Activated naive CD8-positive, alpha-beta T cell treated with anti-CD3 and anti-CD28 coated beads, Interleukin-2, amount 50 U/mL, for 24 hours (primary cell): ENCODE measurements around the gene UBE2F.
A peak's percentile ranks its signal among the peaks of the same experiment; 100 is the strongest.
"Not testable (repeated sequence)": the region's sequence is repeated elsewhere in the genome, so short reads cannot be mapped to it uniquely, and the experiment has no call there.

ENCODE experiments used
- ATAC-seq: fragments of 150-1000 bp; cut with Tn5 transposase; one replicate; pipeline ENCODE4 v1.10.0; 2021
- DNase-seq: peaks from one replicate; pipeline ENCODE4 v3.0.0; 2021
- H3K27ac Mint-ChIP-seq: one replicate; pipeline ENCODE4 v1.8.0; 2021; ENCODE audit warnings: mild to moderate bottlenecking, mixed read lengths
- H3K27me3 Mint-ChIP-seq: one replicate; pipeline ENCODE4 v1.8.0; 2021; ENCODE audit warnings: mixed read lengths
- H3K36me3 Mint-ChIP-seq: one replicate; pipeline ENCODE4 v1.8.0; 2021; ENCODE audit warnings: low read depth, mixed read lengths
- H3K4me1 Mint-ChIP-seq: one replicate; pipeline ENCODE4 v1.8.0; 2021; ENCODE audit warnings: mixed read lengths
- H3K4me3 Mint-ChIP-seq: one replicate; pipeline ENCODE4 v1.8.0; 2021; ENCODE audit warnings: mild to moderate bottlenecking, moderate library complexity, mixed read lengths
- H3K9me3 Mint-ChIP-seq: one replicate; pipeline ENCODE4 v1.8.0; 2021; ENCODE audit warnings: mixed read lengths

The UBE2F gene

DNA sequence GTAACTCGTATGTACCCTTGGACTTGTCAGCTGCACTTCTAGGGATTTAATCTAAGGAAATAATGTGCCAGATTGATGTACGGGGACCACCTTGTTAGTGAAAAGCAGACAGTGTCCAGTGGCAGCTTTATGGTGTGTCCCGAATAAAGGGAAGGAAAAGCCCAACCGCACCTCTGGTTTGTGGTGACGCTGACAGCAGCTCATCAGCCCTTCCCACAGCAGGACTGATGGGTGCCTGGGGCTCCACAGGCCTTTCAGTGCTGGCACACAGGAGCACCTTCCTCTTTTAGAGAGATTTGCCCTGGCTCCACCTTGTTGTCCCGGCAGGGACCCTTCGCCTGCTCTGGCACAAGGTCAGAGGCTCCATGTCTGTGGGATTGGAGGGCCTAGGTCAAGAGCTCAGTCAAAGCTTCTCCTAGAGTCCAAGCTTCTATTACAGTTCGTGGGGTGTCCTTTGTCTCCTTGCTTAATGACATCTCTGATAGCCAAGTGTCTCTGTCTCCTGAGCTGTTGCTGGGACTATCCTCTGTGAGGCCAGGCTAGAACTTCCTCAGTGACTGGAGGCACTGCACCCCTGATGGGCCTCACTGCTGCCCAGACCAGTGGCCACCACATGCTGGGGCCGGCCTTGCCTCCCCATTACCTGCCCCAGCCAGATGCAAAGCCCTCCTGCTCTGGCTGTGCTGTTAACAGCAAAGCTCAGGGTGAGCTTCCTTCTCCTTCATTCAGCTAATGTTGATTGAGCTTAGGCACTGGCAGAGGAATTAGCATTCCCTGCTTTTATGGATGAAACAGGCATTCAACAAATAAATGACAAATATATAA lies 61.0 kb downstream of the UBE2F start:
- Mint-ChIP-seq H3K27me3 (no peaks in the 10 kb centered on the region), H3K4me1 (peaks cover 35% of the 10 kb centered on the region), H3K36me3 (peaks cover 49% of the 10 kb centered on the region), H3K4me3 (no peak overlapping the region), H3K27ac (no peak overlapping the region), H3K9me3 (no peaks in the 10 kb centered on the region)
- DNase-seq (no peak), ATAC-seq (no peak)

DNA sequence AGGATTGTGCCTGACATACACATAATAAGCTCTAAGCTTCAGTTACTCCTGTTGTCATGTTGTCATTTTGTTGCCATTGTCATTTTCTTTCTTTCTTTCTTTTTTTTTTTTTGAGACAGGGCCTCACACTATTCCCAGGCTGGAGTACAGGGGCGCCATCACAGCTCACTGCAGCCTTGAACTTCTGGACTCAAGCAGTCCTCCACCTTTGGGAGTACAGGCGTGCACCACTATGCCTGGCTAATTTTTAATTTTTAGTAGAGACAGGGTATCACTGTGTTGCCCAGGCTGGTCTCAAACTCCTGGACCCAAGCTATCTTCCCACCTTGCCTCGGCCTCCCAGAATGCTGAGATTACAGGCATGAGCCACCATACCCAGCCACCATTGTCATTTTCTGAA lies 63.0 kb downstream of the UBE2F start:
- Mint-ChIP-seq H3K4me3 (no peak overlapping the region), H3K27me3 (no peaks in the 10 kb centered on the region), H3K27ac (no peak overlapping the region), H3K9me3 (no peaks in the 10 kb centered on the region), H3K36me3 (peaks cover 58% of the 10 kb centered on the region), H3K4me1 (peaks cover 15% of the 10 kb centered on the region)
- ATAC-seq (no peak), DNase-seq (no peak)

DNA sequence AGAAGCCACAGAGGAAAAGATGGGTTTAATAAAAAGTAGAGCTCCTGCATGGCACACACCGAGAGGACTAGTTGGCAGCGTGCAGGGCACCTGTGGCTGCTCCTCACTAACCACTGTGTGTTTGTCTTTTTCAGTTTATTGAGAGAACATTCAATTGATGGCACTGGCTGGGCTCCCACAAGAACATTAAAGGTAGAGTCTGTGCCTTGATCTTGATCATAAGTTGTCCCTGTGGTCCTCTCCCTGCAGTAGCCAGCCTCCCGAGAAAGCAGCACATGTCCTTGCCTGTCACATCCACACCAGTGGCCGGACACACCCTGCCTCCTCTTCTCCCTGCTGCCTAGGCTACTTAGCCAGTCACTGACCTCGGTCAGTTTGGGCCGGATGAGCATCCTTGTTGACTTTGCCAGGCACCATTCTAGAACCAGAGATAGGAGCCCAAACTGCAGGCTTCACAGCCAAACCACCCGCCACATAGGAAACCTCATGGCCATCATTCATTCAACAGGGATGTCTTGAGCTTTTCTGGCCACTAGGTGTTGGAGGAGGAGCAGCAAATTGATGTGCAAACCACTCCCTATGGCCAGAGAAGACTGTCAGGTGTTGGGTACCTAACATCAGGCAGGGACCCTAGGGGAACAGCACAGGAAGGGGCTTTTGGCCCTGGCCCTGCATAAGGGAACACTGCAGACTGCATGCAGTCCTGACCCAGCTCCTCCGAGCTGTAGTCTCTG lies 63.8 kb downstream of the UBE2F start:
- no peak overlapping the region for H3K4me3 Mint-ChIP-seq
- DNase-seq, result no peak
- no peaks in the 10 kb centered on the region for H3K9me3 Mint-ChIP-seq
- H3K27ac Mint-ChIP-seq, result no peak overlapping the region
- ATAC-seq, result no peak
- H3K4me1 Mint-ChIP-seq, result peaks cover 7% of the 10 kb centered on the region
- no peaks in the 10 kb centered on the region for H3K27me3 Mint-ChIP-seq
- H3K36me3 Mint-ChIP-seq, result peaks cover 60% of the 10 kb centered on the region

GRCh38 chr2:238031751-238032150 lies 64.9 kb downstream of the UBE2F start:
- Mint-ChIP-seq H3K4me1 (peaks cover 2% of the 10 kb centered on the region), H3K9me3 (no peaks in the 10 kb centered on the region), H3K36me3 (peaks cover 57% of the 10 kb centered on the region), H3K4me3 (no peak overlapping the region), H3K27me3 (no peaks in the 10 kb centered on the region), H3K27ac (no peak overlapping the region)
- ATAC-seq, result no peak
- no peak for DNase-seq

- peaks cover 58% of the 10 kb centered on the region for H3K36me3 Mint-ChIP-seq
- H3K4me1 Mint-ChIP-seq, result no peaks in the 10 kb centered on the region
- H3K4me3 Mint-ChIP-seq, result no peak overlapping the region
- ATAC-seq (no peak), DNase-seq (no peak)
- H3K9me3 Mint-ChIP-seq, result no peaks in the 10 kb centered on the region
- no peaks in the 10 kb centered on the region for H3K27me3 Mint-ChIP-seq
- H3K27ac Mint-ChIP-seq, result no peak overlapping the region
Observed at GRCh38 chr2:238032755-238033337, 66.0 kb downstream of the UBE2F start.

DNA sequence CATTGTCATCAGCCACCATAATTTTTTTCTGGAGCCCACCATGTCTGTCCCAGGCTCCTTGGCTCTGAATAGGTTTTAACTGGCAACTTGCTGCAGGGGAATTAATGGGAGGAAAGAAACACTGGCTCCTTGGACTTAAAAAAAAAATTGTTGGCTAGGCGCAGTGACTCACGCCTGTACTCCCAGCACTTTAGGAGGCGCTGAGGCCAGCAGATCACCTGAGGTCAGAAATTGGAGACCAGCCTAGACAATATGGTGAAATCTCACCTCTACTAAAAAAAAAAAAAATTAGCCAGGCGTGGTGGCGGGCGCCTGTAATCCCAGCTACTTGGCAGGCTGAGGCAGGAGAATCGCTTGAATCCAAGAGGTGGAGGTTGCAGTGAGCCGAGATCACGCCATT lies 67.2 kb downstream of the UBE2F start:
- H3K27ac Mint-ChIP-seq, ATAC-seq, H3K4me1 Mint-ChIP-seq, H3K4me3 Mint-ChIP-seq, H3K27me3 Mint-ChIP-seq, H3K9me3 Mint-ChIP-seq, DNase-seq: not testable (repeated sequence)
- peaks cover 62% of the 10 kb centered on the region for H3K36me3 Mint-ChIP-seq

DNA sequence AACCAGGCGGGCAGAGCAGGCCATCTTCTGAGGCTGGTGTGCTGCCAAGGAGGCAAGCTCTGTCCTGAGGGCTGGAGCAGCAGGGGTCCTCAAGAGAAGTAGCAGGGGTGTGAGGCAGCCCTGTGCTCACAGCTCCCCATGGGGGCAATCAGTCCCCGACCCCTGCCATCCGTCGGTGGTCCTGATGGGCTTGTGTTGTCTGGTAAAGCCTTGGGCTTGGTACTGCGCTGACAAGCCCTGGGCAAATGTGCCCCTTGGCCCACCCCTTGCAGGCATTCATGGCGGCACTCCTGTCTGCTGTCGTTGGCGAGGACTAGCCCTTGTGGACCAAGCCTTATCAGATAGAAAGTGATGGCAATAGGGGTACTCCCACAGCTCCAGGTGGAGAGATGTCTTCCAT lies 71.4 kb downstream of the UBE2F start:
- peaks cover 55% of the 10 kb centered on the region for H3K36me3 Mint-ChIP-seq
- H3K9me3 Mint-ChIP-seq, result no peaks in the 10 kb centered on the region
- H3K27me3 Mint-ChIP-seq, result no peaks in the 10 kb centered on the region
- ATAC-seq (no peak), DNase-seq (no peak)
- H3K4me3 Mint-ChIP-seq, result no peak overlapping the region
- H3K4me1 Mint-ChIP-seq, result no peaks in the 10 kb centered on the region
- H3K27ac Mint-ChIP-seq, result no peak overlapping the region

DNA sequence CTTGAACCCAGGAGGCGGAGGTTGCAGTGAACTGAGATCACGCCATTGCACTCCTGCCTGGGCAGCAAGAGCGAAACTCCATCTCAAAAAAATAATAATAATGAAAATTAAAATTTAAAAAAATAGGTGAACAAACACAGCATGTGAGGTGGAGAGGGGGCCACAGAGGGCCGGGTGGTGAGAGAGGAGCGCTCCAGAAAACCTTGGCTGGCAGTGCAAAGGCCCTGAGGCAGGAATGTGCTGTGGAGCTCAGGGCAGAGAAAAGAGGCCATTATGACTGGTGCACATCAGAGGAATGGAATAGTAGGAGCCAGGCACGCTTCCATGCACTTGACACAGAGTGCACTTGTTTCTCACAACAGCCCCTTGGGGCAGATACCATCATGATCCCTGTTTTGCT lies 72.3 kb downstream of the UBE2F start:
- Mint-ChIP-seq H3K27me3 (no peaks in the 10 kb centered on the region), H3K27ac (no peak overlapping the region), H3K36me3 (peaks cover 52% of the 10 kb centered on the region), H3K4me1 (no peaks in the 10 kb centered on the region), H3K9me3 (no peaks in the 10 kb centered on the region), H3K4me3 (no peak overlapping the region)
- DNase-seq, result no peak
- ATAC-seq, result no peak

GRCh38 chr2:238039985-238040384 lies 73.2 kb downstream of the UBE2F start:
- no peak overlapping the region for H3K27ac Mint-ChIP-seq
- ATAC-seq (no peak), DNase-seq (no peak)
- H3K27me3 Mint-ChIP-seq, result no peaks in the 10 kb centered on the region
- no peaks in the 10 kb centered on the region for H3K4me1 Mint-ChIP-seq
- H3K36me3 Mint-ChIP-seq, result peaks cover 50% of the 10 kb centered on the region
- no peaks in the 10 kb centered on the region for H3K9me3 Mint-ChIP-seq
- no peak overlapping the region for H3K4me3 Mint-ChIP-seq

- ATAC-seq, result no peak
- no peaks in the 10 kb centered on the region for H3K4me1 Mint-ChIP-seq
- no peak overlapping the region for H3K4me3 Mint-ChIP-seq
- H3K27ac Mint-ChIP-seq, result no peak overlapping the region
- no peaks in the 10 kb centered on the region for H3K9me3 Mint-ChIP-seq
- no peak for DNase-seq
- H3K27me3 Mint-ChIP-seq, result no peaks in the 10 kb centered on the region
- peaks cover 47% of the 10 kb centered on the region for H3K36me3 Mint-ChIP-seq
Observed at GRCh38 chr2:238040918-238041317, 74.1 kb downstream of the UBE2F start.

DNA sequence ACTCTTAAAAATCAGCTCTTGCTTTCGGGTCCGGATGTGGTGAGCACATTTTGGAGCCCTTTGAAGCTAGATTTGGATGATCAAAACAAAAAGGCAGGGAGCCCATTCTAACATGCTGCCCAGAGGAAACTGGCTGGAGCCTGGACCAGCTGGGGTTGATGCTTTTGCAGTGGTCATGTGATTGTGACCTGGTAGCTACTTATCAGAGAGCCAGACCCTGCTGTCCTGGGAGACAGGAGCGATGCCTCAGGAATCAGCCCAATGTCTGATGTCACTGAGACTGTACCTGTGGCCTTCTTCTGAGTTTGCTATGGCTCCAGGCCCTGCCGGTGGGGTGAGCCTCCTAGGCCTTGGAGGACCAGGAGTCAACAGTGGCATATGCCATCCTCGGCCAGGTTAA lies 75.3 kb downstream of the UBE2F start:
- Mint-ChIP-seq H3K36me3 (peaks cover 52% of the 10 kb centered on the region), H3K27me3 (no peaks in the 10 kb centered on the region), H3K9me3 (peaks cover under 1% of the 10 kb centered on the region), H3K4me3 (no peak overlapping the region), H3K4me1 (no peaks in the 10 kb centered on the region), H3K27ac (no peak overlapping the region)
- ATAC-seq (no peak), DNase-seq (no peak)

DNA sequence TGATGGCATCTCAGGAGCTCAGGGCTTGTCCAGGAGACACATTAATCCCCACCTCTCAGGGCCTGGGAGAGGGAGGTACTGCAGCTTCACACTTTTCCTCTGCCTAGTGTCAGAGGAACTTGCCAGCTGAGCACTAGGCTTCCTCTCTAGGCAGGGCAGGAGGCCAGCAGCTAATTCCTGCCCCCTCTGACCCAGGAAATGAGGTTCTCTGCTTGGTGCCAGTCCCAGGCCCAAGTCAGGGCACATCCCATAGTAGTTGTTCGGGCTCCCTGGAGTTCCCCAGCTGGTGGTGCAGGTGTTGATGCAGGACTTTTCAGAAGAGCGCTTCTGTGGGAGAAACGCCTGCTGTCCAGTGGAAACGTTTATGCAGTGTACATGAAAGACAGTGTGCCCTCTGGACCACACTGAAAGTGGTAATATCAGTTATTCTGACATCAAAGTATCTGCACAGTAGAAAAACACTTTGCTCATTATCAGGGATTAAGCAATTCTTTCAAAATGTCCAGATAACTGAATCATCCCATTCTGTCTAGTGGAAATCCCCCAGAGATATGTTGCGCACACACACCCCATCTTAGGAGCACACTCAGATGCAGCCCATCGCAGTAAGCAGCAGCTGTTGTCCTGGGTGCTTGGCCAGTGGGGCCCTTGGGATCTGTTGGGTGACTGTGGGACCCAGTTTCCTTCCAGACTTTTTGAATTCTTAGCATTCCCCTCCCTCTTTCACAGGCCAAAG lies 76.2 kb downstream of the UBE2F start:
- Mint-ChIP-seq H3K27ac (no peak overlapping the region), H3K4me1 (no peaks in the 10 kb centered on the region), H3K4me3 (no peak overlapping the region), H3K36me3 (peaks cover 54% of the 10 kb centered on the region), H3K27me3 (no peaks in the 10 kb centered on the region), H3K9me3 (peaks cover 9% of the 10 kb centered on the region)
- ATAC-seq (no peak), DNase-seq (no peak)

DNA sequence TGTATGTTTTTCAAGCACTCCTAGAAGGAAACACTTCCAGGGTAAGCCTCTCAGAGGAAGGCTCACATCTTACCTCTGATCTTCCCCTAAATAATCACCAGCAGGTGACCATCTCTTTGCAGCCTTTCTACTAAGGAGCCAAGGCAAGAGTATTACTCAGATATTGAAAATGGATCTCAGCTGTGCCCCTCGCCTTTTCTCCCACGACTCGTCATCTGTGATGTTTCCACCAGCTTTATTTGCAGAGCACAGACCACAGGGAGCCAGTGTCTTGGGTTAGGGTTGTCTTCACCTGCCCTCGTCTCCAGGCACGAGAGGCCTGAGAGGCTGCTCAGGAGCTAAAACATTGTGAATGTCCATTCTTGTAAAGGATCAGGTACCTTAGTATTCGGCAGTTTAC lies 77.0 kb downstream of the UBE2F start:
- Mint-ChIP-seq H3K4me1 (no peaks in the 10 kb centered on the region), H3K36me3 (peaks cover 51% of the 10 kb centered on the region), H3K9me3 (peaks cover 16% of the 10 kb centered on the region), H3K27ac (peak overlapping the region; percentile 27), H3K27me3 (no peaks in the 10 kb centered on the region), H3K4me3 (no peak overlapping the region)
- no peak for ATAC-seq
- no peak for DNase-seq

- DNase-seq (no peak), ATAC-seq (no peak)
- H3K9me3 Mint-ChIP-seq, result peaks cover 20% of the 10 kb centered on the region
- H3K36me3 Mint-ChIP-seq, result peaks cover 47% of the 10 kb centered on the region
- no peak overlapping the region for H3K4me3 Mint-ChIP-seq
- no peak overlapping the region for H3K27ac Mint-ChIP-seq
- H3K27me3 Mint-ChIP-seq, result no peaks in the 10 kb centered on the region
- H3K4me1 Mint-ChIP-seq, result no peaks in the 10 kb centered on the region
Observed at GRCh38 chr2:238045575-238045974, 78.8 kb downstream of the UBE2F start.
